HepG2 (cell line): ENCODE measurements around the gene MAN1A1.

ENCODE experiments used
- RFX3 ChIP-seq: IDR thresholded peaks from 2 replicates; pipeline ENCODE4 v1.6.1; 2016; ENCODE audit warnings: missing biosample characterization, missing genetic modification reagents
- ZNF232 ChIP-seq: sonication (generic); formaldehyde crosslinking; IDR thresholded peaks from 2 replicates; pipeline ENCODE4 v1.4.0; 2020; ENCODE audit warnings: missing genetic modification reagents, borderline replicate concordance
- ZNF570 ChIP-seq: sonication (generic); formaldehyde crosslinking; IDR thresholded peaks from 2 replicates; pipeline ENCODE4 v1.4.0; 2020; ENCODE audit warnings: mild to moderate bottlenecking, missing genetic modification reagents, borderline replicate concordance
- TF ChIP-seq, protein P1 (sequence below), 2 experiments: fragments of 450-650 bp in 1 of 2; sonication (generic) in 1 of 2; formaldehyde crosslinking; IDR thresholded peaks; 2 replicates each; pipeline versions ENCODE4 v1.5.0 to v1.8.0; 2020 to 2022; ENCODE audit warnings: mild to moderate bottlenecking in 1 of 2, missing genetic modification reagents in 1 of 2
- TF ChIP-seq, protein P2 (sequence below): sonication (generic); formaldehyde crosslinking; IDR thresholded peaks from 2 replicates; pipeline ENCODE4 v1.5.0; 2020; ENCODE audit warnings: mild to moderate bottlenecking, missing genetic modification reagents, moderate library complexity

- TF ChIP-seq ZNF232 (CRISPR knock-in tag), result no peak
- no peak for TF ChIP-seq ZNF570 (CRISPR knock-in tag)
- TF ChIP-seq, protein P1, sequence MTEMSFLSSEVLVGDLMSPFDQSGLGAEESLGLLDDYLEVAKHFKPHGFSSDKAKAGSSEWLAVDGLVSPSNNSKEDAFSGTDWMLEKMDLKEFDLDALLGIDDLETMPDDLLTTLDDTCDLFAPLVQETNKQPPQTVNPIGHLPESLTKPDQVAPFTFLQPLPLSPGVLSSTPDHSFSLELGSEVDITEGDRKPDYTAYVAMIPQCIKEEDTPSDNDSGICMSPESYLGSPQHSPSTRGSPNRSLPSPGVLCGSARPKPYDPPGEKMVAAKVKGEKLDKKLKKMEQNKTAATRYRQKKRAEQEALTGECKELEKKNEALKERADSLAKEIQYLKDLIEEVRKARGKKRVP (CRISPR knock-in tag; IDR thresholded peaks at IDR 0.05), result no peak
- TF ChIP-seq, protein P2, sequence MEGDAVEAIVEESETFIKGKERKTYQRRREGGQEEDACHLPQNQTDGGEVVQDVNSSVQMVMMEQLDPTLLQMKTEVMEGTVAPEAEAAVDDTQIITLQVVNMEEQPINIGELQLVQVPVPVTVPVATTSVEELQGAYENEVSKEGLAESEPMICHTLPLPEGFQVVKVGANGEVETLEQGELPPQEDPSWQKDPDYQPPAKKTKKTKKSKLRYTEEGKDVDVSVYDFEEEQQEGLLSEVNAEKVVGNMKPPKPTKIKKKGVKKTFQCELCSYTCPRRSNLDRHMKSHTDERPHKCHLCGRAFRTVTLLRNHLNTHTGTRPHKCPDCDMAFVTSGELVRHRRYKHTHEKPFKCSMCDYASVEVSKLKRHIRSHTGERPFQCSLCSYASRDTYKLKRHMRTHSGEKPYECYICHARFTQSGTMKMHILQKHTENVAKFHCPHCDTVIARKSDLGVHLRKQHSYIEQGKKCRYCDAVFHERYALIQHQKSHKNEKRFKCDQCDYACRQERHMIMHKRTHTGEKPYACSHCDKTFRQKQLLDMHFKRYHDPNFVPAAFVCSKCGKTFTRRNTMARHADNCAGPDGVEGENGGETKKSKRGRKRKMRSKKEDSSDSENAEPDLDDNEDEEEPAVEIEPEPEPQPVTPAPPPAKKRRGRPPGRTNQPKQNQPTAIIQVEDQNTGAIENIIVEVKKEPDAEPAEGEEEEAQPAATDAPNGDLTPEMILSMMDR, result no peak
- no peak for TF ChIP-seq RFX3 (CRISPR knock-in tag)
These were observed 188.1 kb downstream of the MAN1A1 start for GRCh38 chr6:119161438-119161837.
